NCI-H82 treated with DMSO at 0.1 percent for 48 hours (cell line): Measurements from ENCODE around the gene NAA50.

Experiments used
- DNase-seq: peaks from one replicate; lab custom pipeline; 2025; ENCODE audit not compliant: unreplicated experiment; lab: John Stamatoyannopoulos, UW

Gene NAA50

GRCh38 chr3:113743006-113743630 is 2.9 kb downstream of the NAA50 start:
- DNase-seq, result no peak

DNA sequence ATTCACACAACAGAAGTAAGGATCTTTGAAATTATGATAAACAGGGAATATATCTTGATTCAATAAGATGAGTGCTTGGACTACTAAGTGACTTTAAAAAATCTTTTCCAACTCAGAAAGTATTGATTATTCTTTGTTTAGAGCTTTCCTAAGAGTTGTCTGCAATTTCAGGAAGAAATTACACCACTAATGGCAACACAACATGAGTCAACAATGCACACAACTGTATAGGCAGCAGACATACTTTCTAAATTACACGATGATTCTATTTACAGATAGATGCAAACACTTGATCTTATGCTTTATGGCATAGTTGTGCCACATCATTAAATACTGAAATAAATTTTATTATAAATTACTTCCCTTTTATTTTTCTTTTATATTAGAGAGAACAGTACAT is 4.4 kb downstream of the NAA50 start:
- DNase-seq, result no peak

DNA sequence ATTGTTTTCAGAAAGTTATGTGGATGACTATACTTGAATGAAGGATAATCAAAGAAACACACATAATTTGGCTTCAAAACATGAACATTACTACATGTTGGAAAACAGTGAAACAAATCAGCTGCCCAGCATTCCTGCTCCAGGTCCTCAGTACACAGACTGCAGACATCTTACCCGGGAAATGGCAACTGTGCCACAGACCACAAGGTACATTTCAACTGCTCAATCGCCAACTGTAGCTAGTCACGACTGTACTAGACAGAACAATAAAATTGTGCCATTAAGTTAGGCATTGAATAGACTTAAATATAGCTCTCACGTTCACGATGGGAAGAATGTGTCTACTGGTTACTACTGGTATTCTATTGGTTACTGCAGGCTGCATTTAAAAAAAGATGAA is 5.0 kb downstream of the NAA50 start:
- DNase-seq, result no peak

- DNase-seq, result no peak
These were observed 9.4 kb downstream of the NAA50 start for GRCh38 chr3:113736548-113737089.

GRCh38 chr3:113731694-113732093 is 14.4 kb downstream of the NAA50 start:
- no peak for DNase-seq

GRCh38 chr3:113730550-113730949 is 15.5 kb downstream of the NAA50 start:
- DNase-seq, result no peak

DNA sequence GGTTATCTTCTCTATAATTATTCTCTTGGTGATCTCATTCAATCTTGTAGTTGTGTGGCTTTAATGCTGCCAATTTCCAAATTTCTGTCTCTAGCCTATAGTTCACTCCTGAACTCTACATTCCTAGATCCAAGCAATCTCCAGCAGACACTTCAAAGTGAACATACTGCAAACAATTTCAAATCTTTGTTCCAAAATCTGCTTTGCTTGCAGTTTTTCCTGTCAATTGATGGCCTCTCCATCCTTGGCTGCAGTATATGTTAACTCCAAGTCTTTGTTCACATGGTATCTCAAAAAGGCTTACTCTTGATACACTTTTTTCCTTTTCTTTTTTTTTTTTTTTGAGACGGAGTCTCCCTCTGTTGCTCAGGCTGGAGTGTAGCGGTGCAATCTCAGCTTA is 17.4 kb downstream of the NAA50 start:
- DNase-seq, result no peak

- DNase-seq, result no peak
These were observed 24.4 kb downstream of the NAA50 start for GRCh38 chr3:113721636-113722035.

- no peak for DNase-seq
These were observed 26.3 kb downstream of the NAA50 start for GRCh38 chr3:113719758-113720157.

GRCh38 chr3:113719294-113719693 is 26.8 kb downstream of the NAA50 start:
- DNase-seq, result no peak

DNA sequence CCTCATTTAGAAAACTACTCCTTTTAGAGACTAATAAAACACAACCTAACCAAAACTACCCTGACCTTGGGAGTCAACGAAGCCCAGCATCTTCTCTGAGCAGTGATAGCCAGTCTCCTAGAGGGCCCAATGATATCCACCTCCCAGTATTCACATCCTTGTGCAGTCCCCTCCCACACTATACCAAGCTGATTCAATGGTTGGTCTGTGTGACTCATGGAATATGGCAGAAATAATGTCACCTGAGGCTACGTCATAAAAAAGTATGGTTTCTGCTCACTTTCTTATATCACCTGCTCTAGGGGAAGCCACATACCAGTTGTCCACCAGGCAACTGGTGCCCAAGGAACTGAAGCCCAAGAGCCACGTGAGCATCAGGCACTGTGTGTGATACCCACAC is 28.2 kb downstream of the NAA50 start:
- no peak for DNase-seq

GRCh38 chr3:113717308-113717707 is 28.7 kb downstream of the NAA50 start:
- no peak for DNase-seq

DNA sequence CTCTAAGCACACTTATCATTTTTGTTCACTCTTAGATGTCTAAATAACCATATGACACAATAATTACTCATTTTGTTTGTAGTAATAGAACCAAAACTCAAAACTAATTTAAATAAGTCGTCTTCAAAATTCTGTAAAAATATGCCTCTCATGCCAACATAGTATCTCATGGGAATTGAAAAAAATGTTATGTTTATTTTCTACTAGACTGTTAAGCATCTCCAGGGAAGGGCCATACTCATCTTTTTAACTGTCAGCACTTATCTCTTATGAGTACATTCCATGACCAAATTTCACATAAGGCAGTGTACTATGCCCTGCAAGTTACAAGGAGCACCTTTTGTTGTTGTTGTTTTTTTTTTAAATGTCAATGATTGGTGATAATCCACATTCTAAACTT is 31.3 kb downstream of the NAA50 start:
- no peak for DNase-seq

DNA sequence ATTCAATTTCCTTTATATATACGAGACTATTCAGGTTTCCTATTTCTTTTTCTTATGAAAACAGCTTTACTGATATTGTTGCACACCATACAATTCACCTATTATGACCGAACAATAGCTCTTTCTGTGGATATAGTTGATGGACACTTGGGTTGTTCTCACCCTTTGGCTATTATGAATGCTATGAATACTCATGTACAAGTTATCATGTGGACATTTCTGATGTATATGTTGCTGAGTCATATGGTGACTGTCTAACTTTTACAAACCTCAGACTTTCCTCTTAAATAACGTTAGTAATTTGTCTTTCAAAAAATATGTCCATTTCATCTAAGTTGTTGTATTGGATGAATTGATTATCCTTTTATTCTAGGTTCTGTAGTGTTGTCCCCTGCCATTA is 33.9 kb downstream of the NAA50 start:
- no peak for DNase-seq

GRCh38 chr3:113707835-113708234 is 38.2 kb downstream of the NAA50 start:
- DNase-seq, result no peak

- DNase-seq, result no peak
These were observed 47.1 kb downstream of the NAA50 start for GRCh38 chr3:113698956-113699355.

DNA sequence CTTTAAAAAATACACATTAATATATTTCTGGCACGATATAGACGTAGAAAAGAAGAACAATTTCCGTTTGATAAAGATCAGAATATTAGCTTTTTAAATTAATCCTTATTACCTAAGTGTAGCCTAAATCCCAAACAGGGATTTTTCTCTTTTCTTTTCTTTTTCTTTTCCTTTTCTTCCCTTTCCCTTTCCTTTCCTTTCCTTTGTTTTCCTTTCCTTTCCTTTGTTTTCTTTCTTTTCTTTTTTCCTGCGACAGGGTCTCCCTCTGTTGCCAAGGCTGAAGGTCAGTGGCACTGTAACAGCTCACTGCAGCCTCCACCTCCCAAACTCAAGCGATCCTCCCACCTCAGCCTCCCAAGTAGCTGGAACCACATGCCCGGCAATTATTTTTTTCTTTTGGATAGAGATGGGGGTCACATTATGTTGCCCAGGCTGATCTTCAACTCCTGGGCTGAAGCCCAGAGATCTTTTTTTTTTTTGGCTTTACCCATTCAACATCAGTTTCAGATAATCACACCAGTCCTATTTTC is 47.8 kb downstream of the NAA50 start:
- no peak for DNase-seq

- no peak for DNase-seq
These were observed 48.5 kb downstream of the NAA50 start for GRCh38 chr3:113697500-113698090.

DNA sequence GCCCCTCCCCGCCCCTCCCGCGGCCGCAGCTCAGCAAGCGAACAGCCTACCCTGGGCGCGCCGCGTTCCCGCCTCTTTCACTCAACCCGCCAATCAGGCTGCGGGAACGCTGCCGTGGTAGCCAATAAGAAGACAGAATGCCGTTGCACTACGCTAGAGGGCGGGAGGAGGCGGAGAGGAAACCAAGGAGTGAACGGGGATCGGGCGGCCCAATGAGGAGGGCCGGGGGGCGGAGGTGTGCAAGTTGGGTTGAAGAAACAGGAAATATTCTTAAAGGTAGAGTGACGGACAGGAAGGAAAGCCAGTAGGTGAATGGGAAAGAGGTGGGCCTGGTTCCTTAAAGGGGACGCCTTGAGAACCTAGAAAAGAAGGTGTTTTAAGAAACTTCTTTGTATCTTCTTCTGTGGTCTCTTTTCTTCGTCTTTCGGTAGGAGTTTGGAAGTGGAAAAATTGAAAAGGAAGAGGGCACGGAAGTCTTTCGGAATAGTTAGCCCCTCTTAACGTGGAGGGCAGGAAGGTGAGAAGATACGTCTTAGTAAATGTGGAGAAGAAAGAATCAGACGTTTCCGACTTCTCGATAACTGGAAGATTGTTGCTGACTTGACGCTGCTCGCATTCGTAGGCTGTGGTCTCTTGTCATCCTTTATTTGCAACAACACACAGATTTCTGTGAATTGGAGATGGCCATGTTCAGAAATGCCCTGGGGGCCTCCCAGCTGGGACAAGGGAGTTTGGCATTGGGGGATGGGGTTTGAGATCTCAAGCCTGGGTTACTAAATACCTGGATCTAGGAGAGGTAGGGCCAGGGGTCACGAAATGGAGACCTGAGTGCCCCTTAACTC is 49.2 kb downstream of the NAA50 start:
- DNase-seq, result peak; percentile 100

DNA sequence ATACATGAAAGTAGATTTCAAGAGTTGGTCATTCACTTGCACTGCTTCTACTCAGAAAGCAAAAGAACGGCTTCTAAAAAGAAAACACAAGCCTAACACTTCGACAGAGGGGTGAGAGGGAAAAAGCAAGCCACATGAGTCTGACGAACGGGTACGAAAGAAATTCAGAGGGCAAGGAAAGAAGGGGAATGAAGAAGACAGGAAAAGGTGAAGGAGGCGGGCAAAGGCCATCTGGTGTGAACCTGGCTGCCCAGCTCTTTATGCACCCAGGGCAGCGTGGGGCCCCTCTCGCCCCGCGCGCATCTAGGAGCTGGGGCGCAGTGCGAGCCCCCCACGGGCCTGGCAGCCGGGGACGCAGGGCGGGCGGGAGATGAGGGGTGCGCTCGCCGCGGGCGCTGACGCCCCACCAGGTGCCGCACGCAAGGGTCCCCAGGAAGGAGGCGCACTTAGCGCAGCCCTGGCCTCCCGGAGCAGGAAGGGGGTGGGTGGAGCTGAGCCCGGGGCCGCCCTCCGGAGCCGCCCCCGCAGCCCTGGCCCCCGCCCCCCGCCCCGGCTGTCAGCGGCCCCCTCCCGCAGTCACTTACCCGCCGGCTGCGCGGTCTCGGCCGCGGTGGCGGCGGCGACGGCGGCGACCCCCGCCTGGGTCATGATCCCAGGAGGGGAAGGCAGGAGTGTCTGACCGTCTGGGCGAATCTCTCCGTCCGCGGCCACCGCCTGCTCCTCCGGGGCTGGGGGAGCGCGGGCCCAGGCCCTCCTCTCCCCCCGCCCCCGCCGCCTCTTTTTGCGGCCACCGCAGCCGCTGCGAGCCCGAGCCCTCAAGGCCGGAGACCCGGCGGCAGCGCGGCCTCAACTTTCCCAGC is 50.0 kb downstream of the NAA50 start, which contains the start of gene USF3:
TSS of gene USF3 (minus strand) at position 857 of the 860 bp plus-strand sequence. CDS start 21,764 bp downstream, outside the sequence.
- DNase-seq, result peak; percentile 37

- no peak for DNase-seq
These were observed 50.6 kb downstream of the NAA50 start for GRCh38 chr3:113695431-113695785.
